ENCODE results near the gene SETD1B.

Gene SETD1B

GRCh38 chr12:121813951-121814350 is 10.1 kb downstream of the SETD1B start:
- TF ChIP-seq CTCF (IDR thresholded peaks at IDR 0.05; ENCODE audit: extremely low read depth, missing control alignments) = no peak

GRCh38 chr12:121814429-121815119 is 10.8 kb downstream of the SETD1B start:
- no peak for DNase-seq (ENCODE audit: low spot score)
- no peak for TF ChIP-seq CTCF (IDR thresholded peaks at IDR 0.05; ENCODE audit: extremely low read depth, missing control alignments)

More at GRCh38 chr12:121813951-121814350, 10.1 kb downstream of the SETD1B start:
- no peak for DNase-seq (ENCODE audit: low spot score)

- TF ChIP-seq CTCF (IDR thresholded peaks at IDR 0.05; ENCODE audit: extremely low read depth, missing control alignments) = no peak
- no peak for DNase-seq (ENCODE audit: low spot score)
Measured at GRCh38 chr12:121815263-121815662, 11.5 kb downstream of the SETD1B start.

- DNase-seq (ENCODE audit: low spot score) = no peak
- no peak for TF ChIP-seq CTCF (IDR thresholded peaks at IDR 0.05; ENCODE audit: extremely low read depth, missing control alignments)
Measured at GRCh38 chr12:121816925-121817647, 13.3 kb downstream of the SETD1B start.

GRCh38 chr12:121817648-121818043 is 13.8 kb downstream of the SETD1B start:
- no peak for DNase-seq (ENCODE audit: low spot score)
- no peak for TF ChIP-seq CTCF (IDR thresholded peaks at IDR 0.05; ENCODE audit: extremely low read depth, missing control alignments)

GRCh38 chr12:121819212-121819949 is 15.6 kb downstream of the SETD1B start:
- DNase-seq (ENCODE audit: low spot score) = no peak
- no peak for TF ChIP-seq CTCF (IDR thresholded peaks at IDR 0.05; ENCODE audit: extremely low read depth, missing control alignments)

GRCh38 chr12:121820056-121820455 is 16.2 kb downstream of the SETD1B start:
- no peak for TF ChIP-seq CTCF (IDR thresholded peaks at IDR 0.05; ENCODE audit: extremely low read depth, missing control alignments)
- DNase-seq (ENCODE audit: low spot score) = no peak
